BE2C (cell line): ENCODE measurements around the gene TPM3.

Experiments used
- DNase-seq: peaks from one replicate; pipeline ENCODE4 v3.0.0-alpha.2; 2020
- H3K27me3 ChIP-seq: fragments of 250-450 bp; sonication (Bioruptor Pico); 2 replicates; pipeline ENCODE4 v1.5.1; 2020; ENCODE audit warnings: mild to moderate bottlenecking
- H3K36me3 ChIP-seq: fragments of 250-450 bp; sonication (Bioruptor Pico); 2 replicates; pipeline ENCODE4 v1.5.1; 2020; ENCODE audit warnings: mild to moderate bottlenecking
- H3K4me1 ChIP-seq: fragments of 250-450 bp; sonication (Bioruptor Pico); 2 replicates; pipeline ENCODE4 v1.5.1; 2020
- H3K4me3 ChIP-seq: 2 replicates; pipeline ENCODE4 v1.5.1; 2011; ENCODE audit warnings: low read depth, low read length
- H3K9me3 ChIP-seq: fragments of 250-450 bp; sonication (Bioruptor Pico); 2 replicates; pipeline ENCODE4 v1.5.1; 2020
- TF ChIP-seq, protein P1 (sequence below): IDR thresholded peaks from 2 replicates; pipeline ENCODE4 v1.5.1; 2012; ENCODE audit warnings: mild to moderate bottlenecking, low read depth, low read length

The TPM3 gene

DNA sequence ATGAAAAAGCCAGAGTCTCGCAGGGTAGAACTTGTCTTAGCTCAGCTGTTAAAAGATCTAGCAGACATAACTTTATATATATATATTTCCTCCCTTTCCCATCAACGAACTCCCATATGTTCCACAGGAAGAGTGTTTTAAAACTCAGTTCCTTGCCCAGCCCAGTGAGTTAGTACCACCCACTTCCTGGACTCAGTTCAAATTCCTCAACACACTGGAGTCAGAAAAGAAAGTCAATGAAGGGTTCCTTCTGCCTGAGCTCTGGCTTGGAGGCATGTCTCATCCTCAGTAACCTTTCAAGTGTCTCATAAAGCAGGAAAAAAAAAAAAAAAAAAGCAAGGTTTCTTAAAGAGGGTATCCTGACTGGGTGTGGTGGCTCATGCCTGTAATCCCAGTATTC is 15.6 kb downstream of the TPM3 start:
- TF ChIP-seq, protein P1, sequence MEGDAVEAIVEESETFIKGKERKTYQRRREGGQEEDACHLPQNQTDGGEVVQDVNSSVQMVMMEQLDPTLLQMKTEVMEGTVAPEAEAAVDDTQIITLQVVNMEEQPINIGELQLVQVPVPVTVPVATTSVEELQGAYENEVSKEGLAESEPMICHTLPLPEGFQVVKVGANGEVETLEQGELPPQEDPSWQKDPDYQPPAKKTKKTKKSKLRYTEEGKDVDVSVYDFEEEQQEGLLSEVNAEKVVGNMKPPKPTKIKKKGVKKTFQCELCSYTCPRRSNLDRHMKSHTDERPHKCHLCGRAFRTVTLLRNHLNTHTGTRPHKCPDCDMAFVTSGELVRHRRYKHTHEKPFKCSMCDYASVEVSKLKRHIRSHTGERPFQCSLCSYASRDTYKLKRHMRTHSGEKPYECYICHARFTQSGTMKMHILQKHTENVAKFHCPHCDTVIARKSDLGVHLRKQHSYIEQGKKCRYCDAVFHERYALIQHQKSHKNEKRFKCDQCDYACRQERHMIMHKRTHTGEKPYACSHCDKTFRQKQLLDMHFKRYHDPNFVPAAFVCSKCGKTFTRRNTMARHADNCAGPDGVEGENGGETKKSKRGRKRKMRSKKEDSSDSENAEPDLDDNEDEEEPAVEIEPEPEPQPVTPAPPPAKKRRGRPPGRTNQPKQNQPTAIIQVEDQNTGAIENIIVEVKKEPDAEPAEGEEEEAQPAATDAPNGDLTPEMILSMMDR = no peak
- no peak for DNase-seq
- no peak overlapping the region for H3K4me3 ChIP-seq
- H3K9me3 ChIP-seq = no peaks in the 10 kb centered on the region
- H3K4me1 ChIP-seq = peaks cover 20% of the 10 kb centered on the region
- peaks cover 45% of the 10 kb centered on the region for H3K36me3 ChIP-seq
- no peaks in the 10 kb centered on the region for H3K27me3 ChIP-seq

- Histone ChIP-seq H3K9me3 (no peaks in the 10 kb centered on the region), H3K4me1 (peaks cover 14% of the 10 kb centered on the region), H3K27me3 (no peaks in the 10 kb centered on the region), H3K4me3 (no peak overlapping the region), H3K36me3 (peaks cover 62% of the 10 kb centered on the region)
- TF ChIP-seq, protein P1 = no peak
- no peak for DNase-seq
Measured at GRCh38 chr1:154174654-154175053, 17.2 kb downstream of the TPM3 start.

GRCh38 chr1:154171880-154172279 is 20.0 kb downstream of the TPM3 start:
- H3K4me1 ChIP-seq = no peaks in the 10 kb centered on the region
- no peak overlapping the region for H3K4me3 ChIP-seq
- peaks cover 78% of the 10 kb centered on the region for H3K36me3 ChIP-seq
- no peaks in the 10 kb centered on the region for H3K27me3 ChIP-seq
- no peak for DNase-seq
- TF ChIP-seq, protein P1 = no peak
- H3K9me3 ChIP-seq = no peaks in the 10 kb centered on the region

GRCh38 chr1:154171223-154171583 is 20.7 kb downstream of the TPM3 start:
- H3K9me3 ChIP-seq = no peaks in the 10 kb centered on the region
- no peaks in the 10 kb centered on the region for H3K27me3 ChIP-seq
- no peak for DNase-seq
- H3K4me1 ChIP-seq = no peaks in the 10 kb centered on the region
- no peak overlapping the region for H3K4me3 ChIP-seq
- TF ChIP-seq, protein P1 = no peak
- peaks cover 83% of the 10 kb centered on the region for H3K36me3 ChIP-seq

- H3K27me3 ChIP-seq = no peaks in the 10 kb centered on the region
- H3K4me1 ChIP-seq = no peaks in the 10 kb centered on the region
- DNase-seq = no peak
- peaks cover 84% of the 10 kb centered on the region for H3K36me3 ChIP-seq
- no peak overlapping the region for H3K4me3 ChIP-seq
- TF ChIP-seq, protein P1 = no peak
- no peaks in the 10 kb centered on the region for H3K9me3 ChIP-seq
Measured at GRCh38 chr1:154170547-154171222, 21.2 kb downstream of the TPM3 start.

DNA sequence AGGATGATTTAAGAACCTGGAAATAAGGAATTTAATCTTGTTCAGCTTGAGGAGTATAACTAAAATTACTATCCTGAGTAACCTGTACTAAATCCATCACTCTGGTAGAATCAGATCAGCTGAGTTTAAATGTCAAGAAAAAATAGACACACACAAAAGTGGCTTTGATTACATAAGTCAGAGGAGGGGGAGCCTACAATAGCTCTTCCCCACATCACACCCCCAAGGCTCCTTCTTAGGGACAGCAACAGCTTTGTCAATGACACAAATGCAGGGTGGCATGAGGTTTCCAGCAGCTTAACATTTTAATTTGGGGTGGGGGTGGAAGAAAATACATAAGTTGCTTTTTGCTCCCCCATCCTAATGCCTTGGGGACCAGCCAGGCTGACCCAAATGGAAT is 24.4 kb downstream of the TPM3 start:
- no peaks in the 10 kb centered on the region for H3K27me3 ChIP-seq
- H3K36me3 ChIP-seq = peaks cover 82% of the 10 kb centered on the region
- no peaks in the 10 kb centered on the region for H3K4me1 ChIP-seq
- no peaks in the 10 kb centered on the region for H3K9me3 ChIP-seq
- no peak overlapping the region for H3K4me3 ChIP-seq
- TF ChIP-seq, protein P1 = no peak
- no peak for DNase-seq
